ACC112 (cell line): ENCODE results near the gene MTAP.
A peak's percentile ranks its signal among the peaks of the same experiment; 100 is the strongest.

Experiments
- H2AFZ ChIP-seq: fragments of 200-600 bp; sonication (generic); one replicate; pipeline ENCODE4 v1.6.0; 2017; ENCODE audit warnings: antibody characterized with exemption, low read length; ENCODE audit not compliant: unreplicated experiment
- H3K27ac ChIP-seq: fragments of 200-600 bp; sonication (generic); 2 replicates; pipeline ENCODE4 v1.5.1; 2014; ENCODE audit warnings: low read depth, mild to moderate bottlenecking, antibody characterized with exemption, low read length, moderate library complexity
- H3K27me3 ChIP-seq: fragments of 200-600 bp; sonication (generic); 2 replicates; pipeline ENCODE4 v1.6.1; 2014; ENCODE audit warnings: mild to moderate bottlenecking, antibody characterized with exemption, low read length, moderate library complexity, mixed read lengths; ENCODE audit not compliant: insufficient read depth
- H3K36me3 ChIP-seq: fragments of 200-600 bp; sonication (generic); 2 replicates; pipeline ENCODE4 v1.6.1; 2016; ENCODE audit warnings: mild to moderate bottlenecking, antibody characterized with exemption, low read length, moderate library complexity, mixed read lengths; ENCODE audit not compliant: insufficient read depth
- H3K4me1 ChIP-seq: fragments of 200-600 bp; sonication (generic); one replicate; pipeline ENCODE4 v1.6.1; 2016; ENCODE audit warnings: low read length, mixed read lengths; ENCODE audit not compliant: insufficient read depth, unreplicated experiment, control insufficient read depth
- H3K4me3 ChIP-seq: fragments of 200-600 bp; sonication (generic); 2 replicates; pipeline ENCODE4 v1.5.1; 2014; ENCODE audit warnings: mild to moderate bottlenecking, low read depth, low read length
- H3K79me2 ChIP-seq: fragments of 200-600 bp; sonication (generic); one replicate; pipeline ENCODE4 v1.6.0; 2016; ENCODE audit warnings: low read length; ENCODE audit not compliant: control insufficient read depth, unreplicated experiment, insufficient read depth

MTAP gene

GRCh38 chr9:21982391-21982790, 180.0 kb downstream of the MTAP start:
- H3K4me3 ChIP-seq: no peak overlapping the region
- H3K27me3 ChIP-seq: no peaks in the 10 kb centered on the region
- H3K79me2 ChIP-seq: peaks cover 56% of the 10 kb centered on the region
- peaks cover 46% of the 10 kb centered on the region for H3K4me1 ChIP-seq
- H3K27ac ChIP-seq: no peak overlapping the region
- no peaks in the 10 kb centered on the region; the same call in 1 of the 2 replicates for H3K36me3 ChIP-seq
- no peak overlapping the region for H2AFZ ChIP-seq

- Histone ChIP-seq H2AFZ (no peak overlapping the region), H3K36me3 (no peaks in the 10 kb centered on the region; the same call in 1 of the 2 replicates), H3K27me3 (no peaks in the 10 kb centered on the region), H3K4me3 (no peak overlapping the region), H3K79me2 (peaks cover 57% of the 10 kb centered on the region), H3K4me1 (peaks cover 47% of the 10 kb centered on the region), H3K27ac (peak overlapping the region; percentile 32)
These were observed 180.6 kb downstream of the MTAP start for GRCh38 chr9:21982861-21983560.

- Histone ChIP-seq H3K27me3 (no peaks in the 10 kb centered on the region), H3K27ac (peak overlapping the region; percentile 32), H3K4me3 (no peak overlapping the region), H3K79me2 (peaks cover 61% of the 10 kb centered on the region), H3K36me3 (no peaks in the 10 kb centered on the region; the same call in 1 of the 2 replicates), H3K4me1 (peaks cover 49% of the 10 kb centered on the region), H2AFZ (no peak overlapping the region)
These were observed 181.1 kb downstream of the MTAP start for GRCh38 chr9:21983561-21983935.

GRCh38 chr9:21984101-21984500, 181.7 kb downstream of the MTAP start:
- Histone ChIP-seq H3K4me3 (no peak overlapping the region), H3K4me1 (peaks cover 48% of the 10 kb centered on the region), H3K27me3 (no peaks in the 10 kb centered on the region), H3K79me2 (peaks cover 61% of the 10 kb centered on the region), H2AFZ (no peak overlapping the region), H3K27ac (no peak overlapping the region), H3K36me3 (no peaks in the 10 kb centered on the region; the same call in 1 of the 2 replicates)

GRCh38 chr9:21985964-21986667, 183.7 kb downstream of the MTAP start:
- Histone ChIP-seq H2AFZ (no peak overlapping the region), H3K27me3 (no peaks in the 10 kb centered on the region), H3K36me3 (peaks cover 10% of the 10 kb centered on the region; the same call in 1 of the 2 replicates), H3K4me3 (peak overlapping the region; percentile 78), H3K27ac (peak overlapping the region; percentile 93), H3K79me2 (peaks cover 71% of the 10 kb centered on the region), H3K4me1 (peaks cover 53% of the 10 kb centered on the region)
